ENCODE data around the gene SYAP1.

SYAP1 gene

DNA sequence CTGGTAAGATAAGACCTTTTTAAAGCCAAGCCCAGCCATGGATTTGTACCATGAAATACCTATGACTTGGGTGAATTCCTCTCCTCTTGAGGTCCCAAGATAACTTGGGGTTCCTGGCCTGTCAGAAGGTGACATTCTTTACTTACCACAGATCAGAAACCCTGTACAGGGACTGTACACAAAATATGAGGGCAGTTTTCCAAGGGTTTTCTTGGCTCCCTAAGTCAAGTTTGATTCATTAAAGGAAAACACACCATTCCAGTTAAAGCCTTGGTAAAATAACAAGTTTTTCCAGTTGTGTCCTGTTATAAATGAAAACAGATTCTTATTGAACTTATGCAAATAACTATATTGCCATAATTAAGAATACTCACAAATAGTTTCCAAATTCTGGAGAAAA, 8.2 kb downstream of the SYAP1 start:
- Histone ChIP-seq H3K9me3 (no peaks in the 10 kb centered on the region), H3K4me3 (ENCODE audit: low read depth in 1 of 2, low read length in 1 of 2) (no peak overlapping the region)

DNA sequence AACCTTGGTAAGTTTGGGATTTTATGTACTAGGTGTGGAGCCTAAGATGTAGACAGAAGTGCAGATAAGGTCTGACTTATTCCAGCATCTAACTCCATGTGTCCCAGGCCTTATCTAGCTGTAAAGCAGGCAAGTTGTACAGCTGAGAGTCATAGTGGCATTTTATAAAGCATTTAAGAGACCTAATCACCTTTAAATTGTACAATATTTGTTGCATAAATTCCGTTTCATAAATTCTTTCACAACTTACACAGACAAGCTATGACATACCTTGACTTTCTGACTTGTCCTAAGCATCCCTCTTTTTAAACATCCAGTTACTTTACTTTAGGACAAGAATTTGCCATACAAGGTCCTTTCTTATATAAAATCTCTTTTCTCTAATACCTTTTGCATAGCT, 11.0 kb downstream of the SYAP1 start:
- H3K9me3 ChIP-seq, result no peaks in the 10 kb centered on the region

More for the DNA sequence above, 8.2 kb downstream of the SYAP1 start:
- TF ChIP-seq, protein P1, sequence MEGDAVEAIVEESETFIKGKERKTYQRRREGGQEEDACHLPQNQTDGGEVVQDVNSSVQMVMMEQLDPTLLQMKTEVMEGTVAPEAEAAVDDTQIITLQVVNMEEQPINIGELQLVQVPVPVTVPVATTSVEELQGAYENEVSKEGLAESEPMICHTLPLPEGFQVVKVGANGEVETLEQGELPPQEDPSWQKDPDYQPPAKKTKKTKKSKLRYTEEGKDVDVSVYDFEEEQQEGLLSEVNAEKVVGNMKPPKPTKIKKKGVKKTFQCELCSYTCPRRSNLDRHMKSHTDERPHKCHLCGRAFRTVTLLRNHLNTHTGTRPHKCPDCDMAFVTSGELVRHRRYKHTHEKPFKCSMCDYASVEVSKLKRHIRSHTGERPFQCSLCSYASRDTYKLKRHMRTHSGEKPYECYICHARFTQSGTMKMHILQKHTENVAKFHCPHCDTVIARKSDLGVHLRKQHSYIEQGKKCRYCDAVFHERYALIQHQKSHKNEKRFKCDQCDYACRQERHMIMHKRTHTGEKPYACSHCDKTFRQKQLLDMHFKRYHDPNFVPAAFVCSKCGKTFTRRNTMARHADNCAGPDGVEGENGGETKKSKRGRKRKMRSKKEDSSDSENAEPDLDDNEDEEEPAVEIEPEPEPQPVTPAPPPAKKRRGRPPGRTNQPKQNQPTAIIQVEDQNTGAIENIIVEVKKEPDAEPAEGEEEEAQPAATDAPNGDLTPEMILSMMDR (IDR thresholded peaks at IDR 0.05), result no peak
- Histone ChIP-seq H3K4me1 (ENCODE audit: control insufficient read depth in 1 of 2, insufficient read depth in 1 of 2, low read depth in 1 of 2, low read length in 1 of 2) (peaks cover 0 to 5% of the 10 kb centered on the region in 2 experiments), H3K36me3 (no peaks in the 10 kb centered on the region), H3K27ac (no peak overlapping the region), H3K27me3 (no peaks in the 10 kb centered on the region)

DNA sequence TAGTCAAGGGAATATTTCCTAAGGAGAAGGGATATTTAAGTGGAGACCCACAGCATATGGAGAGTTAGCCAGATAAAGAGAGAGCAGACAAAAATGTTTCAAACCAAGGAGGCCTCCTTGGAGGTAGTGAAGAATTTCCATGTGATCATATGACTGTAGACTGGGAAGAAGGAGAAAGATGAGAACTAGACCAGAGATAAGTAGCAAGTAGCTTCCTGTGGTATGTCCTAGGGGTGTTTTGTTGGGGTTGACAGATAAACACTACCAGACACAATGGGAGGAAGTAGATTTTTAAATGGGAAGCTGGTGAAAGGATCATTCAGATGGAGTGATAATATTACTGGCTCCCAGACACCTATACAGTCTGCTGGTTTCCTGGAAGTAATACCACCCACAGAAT, 13.6 kb downstream of the SYAP1 start:
- no peaks in the 10 kb centered on the region for H3K27me3 ChIP-seq
- H3K4me1 ChIP-seq (ENCODE audit: control insufficient read depth in 1 of 2, insufficient read depth in 1 of 2, low read depth in 1 of 2, low read length in 1 of 2), result peaks cover 0 to 5% of the 10 kb centered on the region in 2 experiments
- H3K36me3 ChIP-seq, result peaks cover 25% of the 10 kb centered on the region
- TF ChIP-seq, protein P1 (IDR thresholded peaks at IDR 0.05), result no peak
- no peak overlapping the region for H3K4me3 ChIP-seq (ENCODE audit: low read depth in 1 of 2, low read length in 1 of 2)
- H3K9me3 ChIP-seq, result no peaks in the 10 kb centered on the region
- no peak overlapping the region for H3K27ac ChIP-seq

More for the DNA sequence above, 11.0 kb downstream of the SYAP1 start:
- H3K36me3 ChIP-seq, result no peaks in the 10 kb centered on the region
- H3K4me1 ChIP-seq (ENCODE audit: control insufficient read depth in 1 of 2, insufficient read depth in 1 of 2, low read depth in 1 of 2, low read length in 1 of 2), result peaks cover 0 to 5% of the 10 kb centered on the region in 2 experiments
- no peaks in the 10 kb centered on the region for H3K27me3 ChIP-seq
- no peak overlapping the region for H3K4me3 ChIP-seq (ENCODE audit: low read depth in 1 of 2, low read length in 1 of 2)
- no peak overlapping the region for H3K27ac ChIP-seq
- TF ChIP-seq, protein P1 (IDR thresholded peaks at IDR 0.05), result no peak

DNA sequence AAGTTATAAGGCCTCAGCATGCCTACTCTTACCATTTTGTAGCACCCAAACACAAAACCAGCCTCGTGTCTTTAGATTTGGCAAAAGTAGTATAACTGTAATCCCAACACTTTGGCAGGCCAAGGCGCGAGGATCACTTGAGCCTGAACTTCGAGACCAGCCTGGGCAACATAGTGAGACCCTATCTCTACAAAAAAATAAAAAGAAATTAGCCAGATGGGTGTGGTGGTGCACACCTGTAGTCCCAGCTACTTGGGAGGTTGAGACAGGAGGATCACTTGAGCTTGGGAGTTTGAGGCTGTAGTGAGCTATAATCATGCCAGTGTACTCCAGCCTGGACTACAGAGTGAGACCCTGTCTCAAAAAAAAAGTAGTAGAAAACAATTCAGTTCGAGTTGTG, 17.6 kb downstream of the SYAP1 start:
- Histone ChIP-seq H3K36me3 (peaks cover 30% of the 10 kb centered on the region), H3K4me3 (ENCODE audit: low read depth in 1 of 2, low read length in 1 of 2) (no peak overlapping the region), H3K27ac (no peak overlapping the region), H3K27me3 (no peaks in the 10 kb centered on the region), H3K4me1 (ENCODE audit: control insufficient read depth in 1 of 2, insufficient read depth in 1 of 2, low read depth in 1 of 2, low read length in 1 of 2) (peaks cover 6 to 12% of the 10 kb centered on the region in 2 experiments), H3K9me3 (no peaks in the 10 kb centered on the region)
- TF ChIP-seq, protein P1 (IDR thresholded peaks at IDR 0.05), result no peak

DNA sequence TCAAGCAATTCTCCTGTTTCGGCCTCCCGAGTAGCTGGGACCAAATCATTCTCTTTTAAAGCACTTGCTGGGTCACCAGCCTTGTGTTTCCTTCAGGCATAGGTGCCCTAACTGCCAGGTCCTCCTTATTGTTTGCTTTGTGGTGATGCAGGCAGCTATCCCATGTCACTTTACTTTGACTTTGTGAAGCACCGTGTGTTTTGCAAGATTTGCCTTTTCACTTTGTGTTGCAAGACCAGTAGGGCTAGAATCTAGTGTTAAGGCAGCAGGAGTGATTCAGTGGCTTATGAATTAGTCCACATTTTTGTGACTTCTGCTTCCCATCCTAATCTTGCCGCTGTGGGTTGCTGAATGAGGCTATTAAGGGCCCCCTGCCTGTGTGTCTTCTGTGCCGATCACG, 20.2 kb downstream of the SYAP1 start:
- TF ChIP-seq, protein P1 (IDR thresholded peaks at IDR 0.05), result no peak

More for the DNA sequence above, 20.2 kb downstream of the SYAP1 start:
- Histone ChIP-seq H3K27ac (peak overlapping the region; percentile 68), H3K4me3 (ENCODE audit: low read depth in 1 of 2, low read length in 1 of 2) (no peak overlapping the region), H3K36me3 (peaks cover 45% of the 10 kb centered on the region), H3K27me3 (no peaks in the 10 kb centered on the region), H3K9me3 (no peaks in the 10 kb centered on the region), H3K4me1 (ENCODE audit: control insufficient read depth in 1 of 2, insufficient read depth in 1 of 2, low read depth in 1 of 2, low read length in 1 of 2) (peaks cover 6 to 12% of the 10 kb centered on the region in 2 experiments)

Measured in neutrophil (primary cell).